Stimulated activated CD8-positive, alpha-beta memory T cell treated with anti-CD3 and anti-CD28 coated beads, Interleukin-15, amount 100 ng/mL, for 24 hours (primary cell): Measurements from ENCODE around the gene RWDD4.
A peak's percentile ranks its signal among the peaks of the same experiment; 100 is the strongest.

Experiments used
- DNase-seq: peaks from one replicate; pipeline ENCODE4 v3.0.0-alpha.2; 2020; ENCODE audit warnings: low read depth

Gene RWDD4

GRCh38 chr4:183659029-183659871 is at the start of gene RWDD4, which contains the start of gene TRAPPC11:
Gene RWDD4 (minus strand): TSS chr4:183659185. CDS start chr4:183658952, 233 bp downstream.
Gene TRAPPC11 (plus strand): TSS chr4:183659293. CDS start chr4:183663868, 4,575 bp downstream.
- DNase-seq = peak; percentile 77

DNA sequence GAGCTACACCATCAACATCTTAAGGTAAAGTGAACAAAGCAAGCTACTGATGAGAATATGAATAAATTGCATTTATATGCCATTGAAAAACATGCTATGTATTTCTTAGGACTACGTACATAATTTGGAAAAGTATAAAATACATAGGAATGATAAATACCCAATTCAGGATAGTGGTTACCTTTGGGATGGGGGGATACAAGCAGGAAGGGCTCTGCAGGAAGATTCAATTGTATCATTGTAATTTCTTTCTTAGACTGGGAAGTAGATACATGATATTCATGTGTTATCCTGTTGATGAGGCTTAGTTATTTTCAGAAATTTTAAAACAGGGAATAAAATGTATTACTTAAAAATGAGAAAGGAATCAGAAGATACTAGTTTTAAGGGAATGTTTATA is 43.5 kb upstream of the RWDD4 start:
- no peak for DNase-seq

DNA sequence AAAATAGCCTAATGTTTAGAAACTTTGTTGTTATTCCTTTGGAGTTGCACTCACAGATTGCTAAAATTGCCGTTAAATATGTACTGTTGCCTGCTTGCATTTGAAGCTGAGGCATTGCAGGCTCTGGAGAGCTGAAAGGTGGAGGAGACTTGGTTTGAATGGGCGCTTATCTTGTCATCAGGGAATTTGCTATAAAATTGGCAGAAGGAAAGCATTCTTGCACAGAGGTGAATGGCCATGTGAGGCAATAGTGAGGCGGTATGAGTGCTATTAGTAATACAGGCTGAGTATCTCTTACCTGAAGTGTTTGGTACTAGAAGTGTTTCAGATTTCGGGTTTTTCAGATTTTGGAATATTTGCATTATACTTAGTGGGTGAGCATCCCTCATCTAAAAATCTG is 41.4 kb upstream of the RWDD4 start:
- no peak for DNase-seq

GRCh38 chr4:183698909-183699308 is 39.9 kb upstream of the RWDD4 start:
- DNase-seq = no peak

DNA sequence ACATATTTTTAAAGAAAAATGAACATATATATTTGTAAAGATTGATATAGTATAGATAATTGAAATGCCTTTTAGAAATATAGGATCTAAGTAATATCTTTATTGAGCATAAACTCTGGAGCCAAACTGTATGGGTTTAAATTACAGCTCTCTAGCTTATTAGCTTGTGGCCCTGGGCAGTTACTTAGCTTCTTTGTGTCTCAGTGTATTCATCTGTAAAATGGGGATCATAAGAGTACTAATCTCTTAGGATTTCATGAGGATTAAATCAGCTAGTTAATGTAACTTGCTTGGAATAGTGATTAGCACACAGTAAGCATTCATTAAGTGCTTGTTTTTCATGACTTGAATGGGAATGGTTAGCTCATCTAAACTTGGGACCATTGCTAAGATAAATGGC is 32.9 kb upstream of the RWDD4 start:
- no peak for DNase-seq

GRCh38 chr4:183691006-183691405 is 32.0 kb upstream of the RWDD4 start:
- no peak for DNase-seq

DNA sequence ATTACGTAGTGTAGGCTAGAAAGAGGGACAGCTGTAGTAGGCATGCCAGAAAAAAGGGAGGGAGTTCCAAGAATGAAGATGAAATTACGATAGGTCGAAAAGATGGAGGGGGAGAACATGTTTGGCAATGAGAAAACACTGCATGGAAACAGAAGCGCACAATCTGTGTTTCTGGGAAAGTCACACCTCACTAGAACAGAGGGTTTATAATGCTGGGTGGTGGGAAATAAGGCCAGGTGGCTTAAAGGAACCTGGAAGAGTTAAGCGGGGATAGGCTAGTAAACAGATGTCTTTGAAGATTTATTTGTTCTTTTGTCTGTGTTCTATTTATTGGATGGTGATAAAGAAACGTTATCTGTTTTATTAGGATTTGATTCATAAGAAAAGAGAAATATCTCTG is 29.2 kb upstream of the RWDD4 start:
- no peak for DNase-seq

- no peak for DNase-seq
These were observed 27.5 kb upstream of the RWDD4 start for GRCh38 chr4:183686461-183686860.

- no peak for DNase-seq
These were observed 22.1 kb upstream of the RWDD4 start for GRCh38 chr4:183681119-183681518.

DNA sequence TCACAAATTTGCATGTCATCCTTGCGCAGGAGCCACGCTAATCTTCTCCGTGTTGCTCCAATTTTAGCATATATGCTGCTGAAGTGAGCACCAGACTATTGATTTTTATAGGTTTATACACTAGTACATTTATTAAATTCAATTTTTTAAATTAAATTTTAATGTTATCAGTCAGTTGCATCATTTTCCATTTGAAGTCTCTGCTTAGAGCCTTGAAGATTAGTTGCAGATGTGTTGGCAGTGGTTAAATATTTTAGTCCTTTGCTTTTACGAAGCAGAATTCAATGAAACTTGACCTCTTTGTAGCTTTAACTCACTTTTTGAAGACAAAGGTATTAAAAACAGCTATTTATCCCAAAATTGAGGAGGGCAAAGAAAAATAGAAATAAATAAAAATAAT is 16.6 kb upstream of the RWDD4 start:
- DNase-seq = no peak

DNA sequence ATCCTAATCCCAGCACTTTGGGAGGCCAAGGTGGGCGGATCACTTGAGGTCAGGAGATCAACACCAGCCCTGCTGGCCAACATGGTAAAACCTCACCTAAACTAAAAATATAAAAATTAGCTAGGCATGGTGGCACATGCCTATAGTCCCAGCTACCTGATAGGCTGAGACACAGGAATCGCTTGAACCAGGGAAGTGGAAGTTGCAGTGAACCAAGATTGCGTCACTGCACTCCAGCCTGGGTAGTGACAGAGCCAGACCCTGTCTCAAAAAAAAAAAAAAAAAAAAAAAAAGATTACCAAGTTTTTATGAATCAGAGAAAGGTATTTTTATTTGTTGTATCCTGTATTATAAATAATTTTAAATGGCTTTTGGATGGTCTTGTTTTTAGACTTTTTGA is 15.2 kb upstream of the RWDD4 start:
- DNase-seq = no peak

GRCh38 chr4:183670960-183671555 is 12.1 kb upstream of the RWDD4 start:
- DNase-seq = no peak

- no peak for DNase-seq
These were observed 11.3 kb upstream of the RWDD4 start for GRCh38 chr4:183670251-183670650.

- DNase-seq = no peak
These were observed 7.1 kb upstream of the RWDD4 start for GRCh38 chr4:183666088-183666487.

DNA sequence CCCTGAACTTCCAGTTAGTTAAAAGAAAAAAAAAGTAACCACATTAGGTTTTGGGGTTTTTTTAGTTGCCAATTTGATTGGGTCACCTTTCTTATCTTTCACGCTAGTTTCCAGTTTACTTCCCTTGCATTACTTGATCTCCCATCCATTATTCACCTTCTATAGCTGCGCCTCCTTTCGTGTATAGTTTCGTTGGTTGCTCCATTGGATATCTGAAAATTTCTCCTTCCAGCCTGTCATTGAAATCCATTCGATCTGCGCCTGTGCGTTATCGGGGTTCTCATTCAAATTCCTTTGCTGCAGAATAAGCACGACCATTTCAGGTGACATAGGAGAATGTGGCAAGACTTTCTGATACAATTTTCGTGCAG is 872 bp upstream of the RWDD4 start:
- DNase-seq = no peak

GRCh38 chr4:183658362-183659028 is 490 bp downstream of the RWDD4 start:
- no peak for DNase-seq

DNA sequence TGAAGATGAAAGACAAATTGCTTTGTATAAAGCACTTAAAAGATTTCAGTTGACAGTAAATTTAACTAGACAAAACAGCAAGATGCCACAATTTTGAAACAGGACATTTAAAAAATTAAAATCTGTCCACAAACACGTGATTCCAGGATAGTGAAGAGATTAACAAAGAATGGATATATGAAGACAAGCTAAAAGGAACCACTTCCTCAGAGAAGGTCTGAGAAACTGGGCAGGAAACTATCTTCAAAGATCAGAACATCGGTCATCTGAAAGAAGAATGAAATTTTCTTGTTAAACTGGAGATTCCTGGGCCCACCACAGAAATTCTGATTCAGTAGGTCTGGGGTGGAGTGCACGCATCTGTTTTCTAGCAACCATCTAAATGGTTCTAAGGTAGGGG is 1.4 kb downstream of the RWDD4 start:
- DNase-seq = no peak

GRCh38 chr4:183645326-183645725 is 13.7 kb downstream of the RWDD4 start:
- no peak for DNase-seq

GRCh38 chr4:183639291-183639690 is 19.7 kb downstream of the RWDD4 start:
- no peak for DNase-seq

DNA sequence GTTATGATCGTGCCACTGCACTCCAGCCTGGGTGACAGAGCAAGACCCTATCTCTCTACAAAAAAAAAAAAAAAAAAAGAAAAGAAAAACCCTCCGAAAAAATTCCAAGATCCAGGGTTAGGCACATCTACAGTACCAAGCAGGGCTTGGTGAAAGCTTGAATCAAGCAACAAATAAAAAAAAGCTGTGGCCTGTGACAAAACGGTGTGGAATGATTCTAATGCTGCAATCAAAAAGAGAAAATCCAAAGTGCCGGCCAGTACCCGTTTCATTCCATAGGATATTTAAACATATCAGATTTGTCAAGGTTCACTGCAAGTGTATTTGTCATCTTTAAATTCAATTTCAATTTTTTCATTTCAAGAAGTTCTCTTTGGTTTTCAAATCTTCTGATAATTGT is 20.5 kb downstream of the RWDD4 start:
- DNase-seq = no peak

- DNase-seq = no peak
These were observed 21.5 kb downstream of the RWDD4 start for GRCh38 chr4:183637461-183637860.

- DNase-seq = no peak
These were observed 22.1 kb downstream of the RWDD4 start for GRCh38 chr4:183636923-183637322.

DNA sequence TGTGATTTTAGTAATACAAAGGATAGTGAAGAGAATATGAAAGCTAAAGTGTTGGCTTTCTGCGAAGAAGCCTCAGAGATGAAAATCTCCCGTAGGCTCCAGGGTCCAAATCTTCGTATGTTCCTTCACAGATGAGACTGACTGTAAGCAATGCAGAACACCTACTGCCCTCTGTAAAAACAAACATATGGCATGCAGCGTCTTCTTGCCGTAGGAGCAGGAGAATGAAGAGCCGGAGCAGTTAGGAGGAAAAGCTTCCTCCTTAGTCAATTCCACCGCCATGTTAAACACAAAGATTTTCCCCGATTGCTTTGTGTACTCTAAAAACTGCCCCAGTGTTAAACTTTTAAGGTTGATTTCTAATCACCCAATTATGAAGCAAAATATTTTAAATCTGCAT is 22.5 kb downstream of the RWDD4 start:
- no peak for DNase-seq
